T-helper 2 cell treated with Interferon-gamma antibody and Interleukin-4, amounts not matched to agents 5 μg/mL and 100 μg/mL, for 36 hours (primary cell): ENCODE measurements around the gene MAPK4.
"Not testable (repeated sequence)": the region's sequence is repeated elsewhere in the genome, so short reads cannot be mapped to it uniquely, and the experiment has no call there.

Experiments
- DNase-seq: peaks from one replicate; pipeline ENCODE4 v3.0.0; 2021; ENCODE audit warnings: low spot score
- H3K27ac Mint-ChIP-seq: one replicate; pipeline ENCODE4 v1.8.0; 2021; ENCODE audit warnings: mild to moderate bottlenecking, mixed read lengths
- H3K27me3 Mint-ChIP-seq: one replicate; pipeline ENCODE4 v1.8.0; 2021; ENCODE audit warnings: low read depth, mixed read lengths
- H3K36me3 Mint-ChIP-seq: one replicate; pipeline ENCODE4 v1.8.0; 2021; ENCODE audit warnings: low read depth, mixed read lengths
- H3K4me1 Mint-ChIP-seq: one replicate; pipeline ENCODE4 v1.8.0; 2021; ENCODE audit warnings: low read depth, mixed read lengths
- H3K4me3 Mint-ChIP-seq: one replicate; pipeline ENCODE4 v1.8.0; 2022; ENCODE audit warnings: mild to moderate bottlenecking, moderate library complexity, mixed read lengths
- H3K9me3 Mint-ChIP-seq: one replicate; pipeline ENCODE4 v1.8.0; 2021; ENCODE audit warnings: mixed read lengths

Gene MAPK4

DNA sequence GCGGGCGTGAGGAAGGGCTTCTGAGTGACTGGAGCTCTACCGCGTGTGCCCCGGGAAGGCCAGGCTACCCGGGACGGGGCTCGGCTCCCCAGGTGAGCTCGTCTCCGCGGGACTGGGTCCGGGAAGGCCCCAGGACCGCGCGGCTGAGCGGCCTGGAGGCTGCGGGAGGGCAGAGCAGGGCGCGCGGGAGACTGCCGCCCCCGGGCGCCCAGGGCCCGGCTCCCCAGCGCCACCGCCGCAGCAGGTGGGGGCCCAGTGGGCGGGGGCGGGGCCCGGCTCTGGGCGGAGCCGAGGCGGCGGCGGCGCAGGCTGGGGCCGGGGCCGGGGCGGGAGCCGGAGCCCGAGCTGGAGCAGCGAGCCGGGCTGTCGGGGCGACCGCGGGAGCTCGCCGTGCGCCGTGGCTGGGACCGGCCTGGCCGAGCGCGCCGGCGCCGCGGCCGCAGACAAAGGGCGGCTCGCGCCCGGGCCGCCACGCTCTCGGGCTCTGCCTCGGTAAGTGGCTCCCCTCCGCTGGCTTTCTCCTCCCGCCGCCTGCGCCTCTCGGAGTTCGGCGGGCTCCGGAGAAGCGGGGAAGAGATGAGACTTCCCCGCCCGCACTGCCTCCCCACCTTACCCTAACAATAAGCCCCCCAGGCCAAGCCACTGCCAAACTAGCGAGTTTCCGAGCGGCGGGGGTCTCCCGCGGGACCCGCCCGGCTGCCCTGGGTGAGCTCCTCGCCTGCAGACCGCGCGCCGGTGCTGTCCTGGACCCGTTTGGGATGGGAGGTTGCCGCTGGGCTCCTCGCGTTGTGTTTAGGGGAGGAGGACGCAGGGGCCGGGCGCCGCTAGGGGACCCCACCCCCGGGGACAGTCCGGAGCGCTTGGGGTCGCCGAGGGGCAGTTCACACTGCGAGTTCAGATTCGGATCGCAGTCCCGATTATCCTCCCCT is at the start of gene MAPK4:
MAPK4 (plus strand) TSS at position 336 of the 929 bp plus-strand sequence. CDS start 103,872 bp downstream, outside the sequence.
- Mint-ChIP-seq H3K27ac (no peak within 1 kb of the TSS), H3K4me3 (peak within 1 kb of the TSS; percentile 36), H3K4me1 (no peaks in the 10 kb centered on the region), H3K36me3 (no peaks in the 10 kb centered on the region), H3K27me3 (peaks cover 71% of the 10 kb centered on the region), H3K9me3 (no peaks in the 10 kb centered on the region)
- DNase-seq: peak; percentile 13

DNA sequence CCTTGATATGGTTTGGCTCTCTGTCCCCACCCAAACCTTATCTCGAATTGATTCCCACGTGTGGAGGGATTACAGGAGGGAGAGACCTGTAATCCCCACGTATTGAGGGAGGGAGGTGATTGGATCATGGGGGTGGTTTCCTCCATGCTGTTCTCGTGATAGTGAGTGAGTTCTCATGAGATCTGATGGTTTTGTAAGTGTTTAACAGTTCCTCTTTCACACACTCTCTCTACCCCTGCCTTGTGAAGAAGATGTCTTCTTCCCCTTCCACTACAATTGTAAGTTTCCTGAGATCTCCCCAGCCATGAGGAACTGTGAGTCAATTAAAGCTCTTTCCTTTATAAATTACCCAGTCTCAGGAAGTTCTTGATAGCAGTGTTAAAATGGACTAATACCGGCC is 42.6 kb upstream of the MAPK4 start:
- DNase-seq, H3K4me3 Mint-ChIP-seq, H3K27me3 Mint-ChIP-seq, H3K4me1 Mint-ChIP-seq, H3K27ac Mint-ChIP-seq, H3K36me3 Mint-ChIP-seq, H3K9me3 Mint-ChIP-seq: not testable (repeated sequence)

DNA sequence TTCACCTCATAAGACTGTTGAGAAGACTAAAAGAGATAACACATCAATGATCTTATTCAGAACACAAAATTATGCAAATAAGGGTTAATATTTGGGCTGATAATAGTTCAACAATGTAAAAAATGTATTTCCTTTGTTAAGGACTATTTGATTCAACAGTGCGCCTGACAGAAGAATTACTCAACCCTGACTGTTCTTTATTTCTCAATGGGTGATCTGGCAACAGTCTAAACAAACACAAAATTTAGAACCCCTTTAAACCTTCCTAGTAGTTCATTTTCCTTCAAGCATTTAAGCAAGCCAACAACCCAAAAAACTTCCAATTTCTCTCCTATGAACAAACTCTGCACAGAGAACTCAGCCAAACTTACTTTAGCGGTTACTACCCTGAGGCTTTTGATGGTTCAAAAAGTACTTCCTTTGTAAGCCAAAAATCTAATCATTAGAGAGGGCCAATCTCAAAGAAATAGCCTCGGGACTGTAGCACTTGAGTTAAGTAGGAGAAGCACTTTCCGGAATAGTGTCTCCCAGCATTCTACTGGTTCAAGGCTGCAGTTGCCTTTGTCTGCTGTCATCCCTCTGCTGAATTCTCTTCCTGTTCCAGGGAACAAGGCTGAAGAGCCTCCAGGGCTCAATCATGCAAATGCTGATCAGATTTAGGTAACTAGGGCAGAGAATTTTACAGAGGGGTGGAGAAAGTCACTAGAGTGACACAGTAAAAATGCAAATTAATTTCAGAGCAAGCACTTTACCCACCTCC is 40.9 kb upstream of the MAPK4 start:
- Mint-ChIP-seq H3K27ac (no peak overlapping the region), H3K4me3 (no peak overlapping the region), H3K27me3 (peaks cover 3% of the 10 kb centered on the region), H3K4me1 (no peaks in the 10 kb centered on the region), H3K36me3 (no peaks in the 10 kb centered on the region), H3K9me3 (no peaks in the 10 kb centered on the region)
- no peak for DNase-seq

DNA sequence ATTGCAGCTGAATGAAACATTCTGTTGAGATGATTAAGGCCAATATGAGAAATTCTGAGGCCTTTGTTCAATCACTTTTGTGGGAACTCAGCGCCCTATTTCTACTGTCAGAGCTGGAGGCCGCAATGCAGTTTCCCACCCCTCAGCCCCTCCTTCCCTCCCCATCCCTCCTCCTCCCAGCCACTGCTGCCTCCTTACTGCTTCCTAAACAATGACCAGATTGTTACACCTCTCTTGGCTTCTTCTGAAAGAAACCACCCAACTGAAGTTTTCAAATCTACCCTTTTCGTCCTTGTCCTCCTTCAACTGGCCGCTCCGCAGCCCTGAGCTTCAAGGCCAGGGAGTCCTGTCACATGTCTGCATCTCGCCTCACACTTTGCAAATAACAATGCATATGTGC is 36.7 kb upstream of the MAPK4 start:
- Mint-ChIP-seq H3K27me3 (peaks cover 3% of the 10 kb centered on the region), H3K4me3 (no peak overlapping the region), H3K36me3 (no peaks in the 10 kb centered on the region), H3K4me1 (no peaks in the 10 kb centered on the region), H3K27ac (no peak overlapping the region), H3K9me3 (no peaks in the 10 kb centered on the region)
- DNase-seq: no peak

DNA sequence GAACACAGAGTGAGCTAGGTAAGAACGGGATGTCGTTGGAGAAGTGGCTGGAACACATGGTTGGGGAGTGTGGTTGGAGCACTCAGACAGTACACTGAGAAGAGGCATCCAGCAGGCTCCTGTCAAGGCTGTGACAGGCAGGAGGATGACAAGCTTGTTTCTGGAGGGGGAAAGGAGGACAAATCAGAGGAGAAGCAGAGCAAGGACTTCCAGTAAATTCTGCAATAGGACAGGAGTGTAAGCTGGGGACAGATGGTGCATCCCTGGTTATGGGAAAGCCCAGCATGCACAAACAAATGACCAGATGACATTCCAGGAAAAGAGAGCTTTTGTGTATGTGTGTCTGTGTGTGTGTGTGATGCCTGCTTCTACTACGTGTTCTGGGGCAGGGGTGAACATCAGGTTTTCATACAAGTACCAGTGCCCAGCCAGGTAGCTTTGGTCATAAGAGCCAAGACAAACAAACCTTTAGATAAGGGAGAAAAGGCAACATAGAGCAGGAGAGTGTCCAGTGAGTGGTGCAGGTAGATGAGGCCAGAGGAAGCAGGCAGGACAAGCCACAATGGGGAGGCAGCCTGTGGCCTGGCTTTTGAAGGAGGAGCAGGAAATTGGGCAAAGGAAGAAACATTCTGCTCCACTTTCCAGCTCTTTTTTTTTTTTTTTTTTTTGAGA is 32.1 kb upstream of the MAPK4 start:
- Mint-ChIP-seq H3K4me3 (no peak overlapping the region), H3K27ac (no peak overlapping the region), H3K27me3 (no peaks in the 10 kb centered on the region), H3K4me1 (no peaks in the 10 kb centered on the region), H3K36me3 (no peaks in the 10 kb centered on the region), H3K9me3 (peaks cover 9% of the 10 kb centered on the region)
- DNase-seq: no peak

DNA sequence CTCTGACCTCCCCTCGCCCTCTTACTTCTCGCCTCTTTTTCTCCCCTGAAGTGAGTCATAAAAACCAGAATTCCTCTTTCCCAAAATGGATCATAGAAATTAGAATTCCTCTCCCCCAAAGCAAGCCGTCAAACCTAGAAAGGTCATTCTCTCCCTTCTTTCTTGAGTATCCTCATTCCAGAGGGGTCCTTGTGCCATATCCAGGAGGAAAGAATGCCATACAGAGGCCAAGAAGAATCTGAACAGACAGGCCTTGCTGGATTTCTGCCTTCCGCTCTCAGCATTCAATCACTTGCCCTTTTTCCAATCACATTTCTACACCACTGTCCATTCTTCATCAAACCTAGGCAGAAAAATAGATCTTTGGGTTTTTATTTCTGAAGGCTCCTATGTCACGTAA is 31.1 kb upstream of the MAPK4 start:
- no peak for DNase-seq
- Mint-ChIP-seq H3K36me3 (no peaks in the 10 kb centered on the region), H3K4me1 (no peaks in the 10 kb centered on the region), H3K9me3 (peaks cover 17% of the 10 kb centered on the region), H3K4me3 (no peak overlapping the region), H3K27ac (no peak overlapping the region), H3K27me3 (no peaks in the 10 kb centered on the region)

DNA sequence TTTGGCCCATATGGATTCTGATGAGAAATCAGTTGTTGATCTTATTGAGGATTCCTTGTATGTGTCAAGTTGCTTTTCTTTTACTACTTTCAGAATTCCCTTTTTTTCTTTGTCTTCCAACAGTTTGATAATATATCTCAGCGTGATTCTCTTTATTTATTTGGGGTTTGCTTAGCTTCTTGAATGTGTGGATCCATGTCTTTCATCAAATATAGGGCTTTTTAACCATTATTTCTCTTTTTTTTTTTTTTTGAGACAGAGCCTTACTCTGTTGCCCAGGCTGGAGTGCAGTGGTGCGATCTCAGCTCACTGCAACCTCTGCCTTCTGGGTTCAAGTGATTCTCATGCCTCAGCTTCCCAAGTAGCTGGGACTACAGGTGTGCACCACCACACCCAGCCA is 26.1 kb upstream of the MAPK4 start:
- H3K36me3 Mint-ChIP-seq, H3K27me3 Mint-ChIP-seq, DNase-seq, H3K27ac Mint-ChIP-seq, H3K4me3 Mint-ChIP-seq, H3K4me1 Mint-ChIP-seq: not testable (repeated sequence)
- peaks cover 22% of the 10 kb centered on the region for H3K9me3 Mint-ChIP-seq

DNA sequence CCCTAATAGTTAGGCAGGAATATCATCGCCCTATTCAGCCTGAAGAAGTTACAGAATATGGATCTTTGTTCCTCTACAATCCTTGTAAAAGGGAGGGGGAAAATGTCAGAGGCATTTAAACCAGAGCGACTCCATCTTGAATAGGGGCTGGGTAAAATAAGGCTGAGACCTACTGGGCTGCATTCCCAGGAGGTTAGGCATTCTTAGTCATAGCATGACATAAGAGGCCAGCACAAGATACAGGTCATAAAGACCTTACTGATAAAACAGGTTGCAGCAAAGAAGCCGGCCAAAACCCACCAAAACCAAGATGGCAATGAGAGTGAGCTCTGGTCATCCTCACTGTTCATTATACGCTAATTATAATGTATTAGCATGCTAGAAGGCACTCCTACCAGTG is 15.4 kb upstream of the MAPK4 start:
- H3K27me3 Mint-ChIP-seq, H3K9me3 Mint-ChIP-seq, H3K4me3 Mint-ChIP-seq, H3K27ac Mint-ChIP-seq, H3K36me3 Mint-ChIP-seq, DNase-seq, H3K4me1 Mint-ChIP-seq: not testable (repeated sequence)

DNA sequence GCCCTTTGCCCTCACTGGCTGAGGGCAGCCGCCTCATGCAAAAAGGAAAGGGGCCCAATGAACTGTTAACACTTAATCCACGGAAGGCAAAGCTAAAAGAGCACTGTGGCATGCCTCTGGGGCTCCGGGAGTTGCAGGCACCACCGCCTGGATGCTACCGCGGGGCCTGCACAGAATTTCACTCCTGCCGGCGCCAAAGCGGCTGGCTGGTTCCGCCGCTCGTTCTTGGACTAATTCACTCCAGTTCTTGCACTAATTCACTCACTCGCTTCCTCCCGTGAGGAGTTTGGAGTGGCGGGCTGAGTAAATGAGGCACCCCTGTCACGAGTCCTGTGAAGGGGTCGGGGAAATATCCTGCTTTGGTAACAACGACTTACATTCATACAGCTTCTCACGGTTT is 14.0 kb upstream of the MAPK4 start:
- no peaks in the 10 kb centered on the region for H3K4me1 Mint-ChIP-seq
- H3K27ac Mint-ChIP-seq: no peak overlapping the region
- H3K9me3 Mint-ChIP-seq: no peaks in the 10 kb centered on the region
- no peak for DNase-seq
- peaks cover 2% of the 10 kb centered on the region for H3K27me3 Mint-ChIP-seq
- H3K36me3 Mint-ChIP-seq: no peaks in the 10 kb centered on the region
- H3K4me3 Mint-ChIP-seq: no peak overlapping the region

DNA sequence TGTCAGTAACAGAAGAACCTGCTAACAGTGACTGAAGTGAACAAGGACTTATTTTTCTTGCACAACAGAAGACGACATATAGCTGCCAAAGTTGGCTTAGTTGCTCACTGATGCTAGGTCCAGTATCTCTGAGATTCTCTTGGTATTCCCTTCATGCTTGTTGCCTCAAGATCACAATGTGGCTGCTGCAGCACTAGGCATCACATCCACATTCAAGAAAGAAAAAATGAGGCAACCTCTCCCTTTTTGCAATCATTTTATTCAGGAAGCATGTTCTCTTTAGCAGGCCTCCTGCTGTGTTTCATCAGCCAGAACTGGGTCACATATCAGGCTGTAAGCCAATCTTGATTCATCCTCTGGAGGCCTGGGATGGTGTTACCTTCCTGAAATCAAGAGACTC is 11.7 kb upstream of the MAPK4 start:
- DNase-seq: no peak
- no peak overlapping the region for H3K4me3 Mint-ChIP-seq
- H3K4me1 Mint-ChIP-seq: no peaks in the 10 kb centered on the region
- H3K27ac Mint-ChIP-seq: no peak overlapping the region
- H3K27me3 Mint-ChIP-seq: peaks cover under 1% of the 10 kb centered on the region
- no peaks in the 10 kb centered on the region for H3K9me3 Mint-ChIP-seq
- H3K36me3 Mint-ChIP-seq: no peaks in the 10 kb centered on the region

DNA sequence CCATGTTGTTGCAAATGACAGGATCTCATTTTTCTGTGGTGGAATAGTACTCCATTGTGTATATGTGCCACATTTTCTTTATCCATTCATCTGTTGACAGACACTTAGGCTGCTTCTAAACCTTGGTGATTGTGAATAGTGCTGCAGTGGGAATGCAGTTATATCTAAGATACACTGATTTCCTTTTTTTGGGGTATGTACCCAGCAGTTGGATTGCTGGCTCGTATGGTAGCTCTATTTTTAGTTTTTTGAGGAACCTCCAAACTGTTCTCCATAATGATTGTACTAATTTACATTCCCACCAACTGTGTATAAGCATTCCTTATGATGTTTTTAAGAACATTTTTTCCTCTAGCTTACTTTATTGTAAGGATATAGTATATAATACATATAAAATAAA is 8.2 kb upstream of the MAPK4 start:
- not testable (repeated sequence) for H3K36me3 Mint-ChIP-seq, DNase-seq, H3K4me3 Mint-ChIP-seq, H3K27ac Mint-ChIP-seq, H3K27me3 Mint-ChIP-seq, H3K4me1 Mint-ChIP-seq, H3K9me3 Mint-ChIP-seq

DNA sequence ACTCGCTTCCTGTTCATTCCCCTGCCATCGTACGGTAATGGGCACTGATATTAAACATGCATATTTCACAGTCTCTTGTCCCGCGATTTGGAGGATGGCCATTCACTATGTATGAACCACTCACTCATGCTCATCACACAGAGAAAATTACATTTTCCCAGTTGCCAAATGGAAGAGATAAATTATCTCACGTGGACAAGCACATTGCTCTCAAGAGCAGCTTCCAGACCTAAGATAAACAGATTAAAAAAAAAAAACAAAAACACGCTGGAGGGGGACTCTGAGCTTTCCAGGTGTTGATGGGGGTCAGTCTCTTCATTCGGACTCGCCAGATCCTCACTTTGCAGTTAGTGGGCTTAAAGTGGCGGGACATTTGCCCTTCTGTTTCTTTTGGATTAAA is 1.7 kb upstream of the MAPK4 start:
- H3K36me3 Mint-ChIP-seq: no peaks in the 10 kb centered on the region
- H3K4me1 Mint-ChIP-seq: no peaks in the 10 kb centered on the region

DNA sequence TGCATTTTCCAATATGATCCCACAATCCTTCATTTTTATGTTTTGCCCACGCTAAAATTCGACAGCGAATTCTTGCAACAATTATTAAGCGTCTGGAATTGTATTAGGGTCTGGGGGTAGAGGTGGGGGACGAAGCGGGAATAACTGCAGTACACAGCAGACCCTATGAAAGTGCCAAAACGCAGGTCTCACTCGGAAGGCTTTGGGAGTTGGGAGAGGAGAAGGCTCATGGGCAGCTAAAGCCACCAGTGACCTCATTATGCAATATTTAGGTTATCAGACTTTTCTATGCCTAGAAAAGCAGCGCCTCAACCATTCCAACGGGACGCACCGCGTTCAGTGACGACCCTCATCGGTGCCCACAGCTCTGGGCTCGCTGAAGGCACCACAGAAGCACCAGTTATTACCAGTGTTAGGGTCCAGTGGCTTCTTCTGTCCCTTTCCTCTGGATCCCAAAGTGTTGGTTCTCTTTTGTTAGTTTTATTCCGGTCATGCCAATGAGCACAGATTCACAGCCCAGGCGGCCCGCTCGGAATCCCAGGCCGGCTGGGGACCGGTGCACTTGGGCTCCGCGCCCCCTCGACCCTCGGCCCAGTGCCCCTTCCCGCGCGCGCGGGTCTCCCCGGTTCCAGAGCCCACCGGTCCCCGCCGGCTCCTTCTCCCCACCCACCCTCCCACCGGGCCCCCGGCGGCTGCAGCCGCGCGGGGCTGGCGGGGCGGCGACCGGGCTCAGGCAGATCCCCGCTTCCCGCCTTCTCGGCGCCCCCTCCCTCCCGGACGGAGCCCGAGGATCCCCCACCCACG is 737 bp upstream of the MAPK4 start:
- Mint-ChIP-seq H3K4me1 (no peaks in the 10 kb centered on the region), H3K27ac (no peak overlapping the region), H3K9me3 (no peaks in the 10 kb centered on the region), H3K27me3 (peaks cover 69% of the 10 kb centered on the region), H3K4me3 (peak overlapping the region; percentile 20), H3K36me3 (no peaks in the 10 kb centered on the region)
- no peak for DNase-seq

More for the DNA sequence above, 1.7 kb upstream of the MAPK4 start:
- DNase-seq: no peak
- H3K4me3 Mint-ChIP-seq: no peak overlapping the region
- no peaks in the 10 kb centered on the region for H3K9me3 Mint-ChIP-seq
- H3K27me3 Mint-ChIP-seq: peaks cover 59% of the 10 kb centered on the region
- H3K27ac Mint-ChIP-seq: no peak overlapping the region
